ENCODE data around the gene LRTM2. TPM values are rescaled to one million over a fixed set of nuclear protein-coding genes. Genes with fewer than 3 reads are reported as not detected.

LRTM2 gene
- total RNA-seq, 2 donors from 2014 or later: not detected

DNA sequence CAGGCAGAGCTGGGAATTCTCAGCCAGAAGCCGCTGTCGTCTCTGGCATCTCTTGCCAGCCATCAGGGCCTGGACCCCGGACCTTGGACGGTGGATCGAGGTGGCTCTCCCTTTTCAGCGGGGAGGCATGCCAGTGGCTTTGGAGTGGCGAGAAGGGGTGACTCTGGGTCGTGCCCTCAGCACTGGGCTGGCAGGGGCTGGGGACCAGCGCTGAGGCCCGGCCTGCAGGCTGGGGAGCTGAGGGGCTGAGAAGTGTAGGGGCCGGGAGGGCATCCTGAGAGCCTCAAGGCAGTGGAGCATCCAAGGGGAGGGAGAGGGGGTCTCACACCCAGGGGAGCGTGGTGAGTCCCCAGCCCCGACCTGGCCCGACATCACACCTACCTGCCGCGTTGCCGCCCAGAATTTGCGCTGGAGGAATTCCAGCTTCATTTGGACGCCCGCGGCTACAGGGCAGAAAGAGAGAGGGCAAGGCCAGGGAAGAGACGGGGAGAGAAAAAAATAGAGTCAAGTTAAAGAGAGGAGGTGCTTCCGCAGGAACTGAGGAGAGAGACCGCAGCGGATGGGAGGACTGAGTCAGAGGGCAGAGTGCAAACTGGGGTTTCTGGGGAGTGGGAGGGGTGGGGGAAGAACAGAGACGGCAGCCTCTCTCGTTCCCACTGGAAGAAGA, 9.0 kb upstream of the LRTM2 start:
- intact Hi-C loops (cut with DNase I): no loop called here
- H3K36me3 ChIP-seq: no peaks in the 10 kb centered on the region
- H3K27ac ChIP-seq: no peak overlapping the region
- no peak for DNase-seq
- TF ChIP-seq, protein P1, sequence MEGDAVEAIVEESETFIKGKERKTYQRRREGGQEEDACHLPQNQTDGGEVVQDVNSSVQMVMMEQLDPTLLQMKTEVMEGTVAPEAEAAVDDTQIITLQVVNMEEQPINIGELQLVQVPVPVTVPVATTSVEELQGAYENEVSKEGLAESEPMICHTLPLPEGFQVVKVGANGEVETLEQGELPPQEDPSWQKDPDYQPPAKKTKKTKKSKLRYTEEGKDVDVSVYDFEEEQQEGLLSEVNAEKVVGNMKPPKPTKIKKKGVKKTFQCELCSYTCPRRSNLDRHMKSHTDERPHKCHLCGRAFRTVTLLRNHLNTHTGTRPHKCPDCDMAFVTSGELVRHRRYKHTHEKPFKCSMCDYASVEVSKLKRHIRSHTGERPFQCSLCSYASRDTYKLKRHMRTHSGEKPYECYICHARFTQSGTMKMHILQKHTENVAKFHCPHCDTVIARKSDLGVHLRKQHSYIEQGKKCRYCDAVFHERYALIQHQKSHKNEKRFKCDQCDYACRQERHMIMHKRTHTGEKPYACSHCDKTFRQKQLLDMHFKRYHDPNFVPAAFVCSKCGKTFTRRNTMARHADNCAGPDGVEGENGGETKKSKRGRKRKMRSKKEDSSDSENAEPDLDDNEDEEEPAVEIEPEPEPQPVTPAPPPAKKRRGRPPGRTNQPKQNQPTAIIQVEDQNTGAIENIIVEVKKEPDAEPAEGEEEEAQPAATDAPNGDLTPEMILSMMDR (IDR thresholded peaks at IDR 0.05): no peak
- no peak overlapping the region for H3K4me3 ChIP-seq
- H3K4me1 ChIP-seq: no peaks in the 10 kb centered on the region
- peak overlapping the region in 1 of 2 donors; percentile 8 for H3K9ac ChIP-seq (ENCODE audit: low read depth in 2 of 2, low read length in 2 of 2)
- H3K27me3 ChIP-seq: no peaks in the 10 kb centered on the region
- no peaks in the 10 kb centered on the region for H3K9me3 ChIP-seq

DNA sequence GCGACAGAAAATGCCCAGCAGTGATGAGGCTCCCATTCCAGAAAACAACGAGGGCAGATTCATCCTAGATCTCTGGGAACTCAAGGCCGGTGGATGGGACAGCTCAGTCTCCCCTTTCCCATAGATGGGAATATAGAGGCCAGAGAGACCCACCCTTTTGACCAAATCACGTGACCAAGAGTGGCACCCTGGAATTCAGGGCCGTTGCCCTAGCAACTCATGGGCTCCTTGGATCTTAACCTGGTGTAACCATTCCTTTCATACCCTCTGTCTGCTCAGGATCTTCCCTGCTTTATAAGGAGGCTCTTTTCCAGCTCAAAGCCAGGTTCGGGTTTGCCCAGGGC, 8.4 kb upstream of the LRTM2 start:
- no peak for DNase-seq
- Histone ChIP-seq H3K27me3 (no peaks in the 10 kb centered on the region), H3K4me3 (no peak overlapping the region), H3K9ac (ENCODE audit: low read depth in 2 of 2, low read length in 2 of 2) (no peak overlapping the region), H3K4me1 (no peaks in the 10 kb centered on the region), H3K27ac (peak overlapping the region; percentile 15), H3K9me3 (no peaks in the 10 kb centered on the region), H3K36me3 (no peaks in the 10 kb centered on the region)
- TF ChIP-seq, protein P1 (IDR thresholded peaks at IDR 0.05): no peak
- intact Hi-C loops (cut with DNase I): no loop called here

DNA sequence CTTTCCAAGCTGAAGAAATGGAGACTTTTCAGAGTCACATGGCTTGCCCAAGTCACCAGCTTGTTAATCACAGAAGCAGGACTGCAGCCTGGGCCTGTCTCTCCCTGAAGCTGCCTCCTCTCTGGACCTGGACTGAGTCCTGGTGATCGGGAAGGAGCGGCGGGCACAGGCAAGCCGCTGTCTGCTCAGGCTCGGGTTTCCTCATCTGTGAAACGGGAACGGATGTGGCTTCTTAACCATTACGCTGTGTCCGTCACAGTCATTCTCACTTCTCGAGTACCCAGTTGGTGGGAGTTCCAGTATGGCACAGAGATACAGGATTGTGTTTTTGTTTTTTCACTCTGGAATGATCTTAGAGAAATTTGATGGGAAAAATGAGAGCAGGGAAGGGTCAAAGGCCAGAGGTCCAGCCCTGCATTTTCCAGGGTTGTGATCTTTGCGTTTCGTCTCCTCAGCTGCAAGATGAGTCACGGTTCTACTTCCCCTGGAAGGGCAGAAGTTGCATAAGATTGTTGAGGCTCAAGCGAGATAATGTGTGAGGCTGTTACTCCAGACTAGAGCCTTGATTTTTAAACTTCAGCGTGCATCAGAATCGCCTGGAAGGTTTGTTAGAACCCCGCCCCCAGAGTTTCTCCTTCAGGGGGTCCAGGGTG, 7.6 kb upstream of the LRTM2 start:
- Histone ChIP-seq H3K36me3 (no peaks in the 10 kb centered on the region), H3K27ac (peak overlapping the region; percentile 15), H3K27me3 (no peaks in the 10 kb centered on the region), H3K9ac (ENCODE audit: low read depth in 2 of 2, low read length in 2 of 2) (no peak overlapping the region), H3K4me1 (no peaks in the 10 kb centered on the region), H3K4me3 (no peak overlapping the region), H3K9me3 (no peaks in the 10 kb centered on the region)
- TF ChIP-seq, protein P1 (IDR thresholded peaks at IDR 0.05): no peak
- intact Hi-C loops (cut with DNase I): no loop called here
- DNase-seq: no peak

DNA sequence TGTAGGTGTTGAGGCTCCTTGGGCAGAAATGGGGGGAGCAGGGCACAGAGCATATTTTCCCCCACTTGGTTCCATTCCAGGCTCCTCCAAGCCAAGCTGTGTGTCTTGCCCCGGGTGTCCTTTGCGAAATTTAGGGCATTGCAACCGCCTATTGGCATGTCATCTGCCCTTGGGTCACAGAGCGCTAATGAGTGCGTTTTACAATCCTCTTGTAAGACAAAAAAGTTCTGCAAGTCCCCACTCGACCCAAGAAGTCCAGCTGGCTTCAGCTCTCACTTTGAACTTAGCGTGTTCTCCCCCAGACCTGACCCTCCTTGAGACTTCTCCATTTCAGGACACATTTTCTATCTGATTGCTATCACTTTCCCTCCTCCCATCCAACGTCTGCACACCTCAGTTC, 6.1 kb upstream of the LRTM2 start:
- Histone ChIP-seq H3K4me3 (no peak overlapping the region), H3K27me3 (no peaks in the 10 kb centered on the region), H3K27ac (no peak overlapping the region), H3K9me3 (no peaks in the 10 kb centered on the region), H3K36me3 (no peaks in the 10 kb centered on the region), H3K4me1 (no peaks in the 10 kb centered on the region), H3K9ac (ENCODE audit: low read depth in 2 of 2, low read length in 2 of 2) (no peak overlapping the region)
- TF ChIP-seq, protein P1 (IDR thresholded peaks at IDR 0.05): no peak
- intact Hi-C loops (cut with DNase I): no loop called here
- DNase-seq: no peak

DNA sequence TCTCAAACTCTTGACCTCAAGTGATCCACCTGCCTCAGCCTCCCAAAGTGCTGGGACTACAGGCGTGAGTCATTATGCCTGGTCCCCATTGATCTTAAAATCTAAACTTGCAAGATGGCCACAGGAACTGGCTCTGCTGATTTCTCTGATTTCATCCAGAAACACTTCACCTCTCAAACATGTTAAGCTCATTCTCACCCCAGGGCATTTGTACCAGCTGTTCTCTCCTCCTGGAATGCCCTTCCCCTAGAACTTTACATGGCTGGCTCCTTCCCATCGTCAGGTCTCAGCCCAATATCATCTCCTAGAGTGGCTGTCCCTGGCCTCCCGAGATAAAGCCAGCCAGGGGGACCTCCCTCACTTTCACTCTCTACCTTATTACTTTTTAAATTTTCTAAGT, 5.3 kb upstream of the LRTM2 start:
- Histone ChIP-seq H3K4me3 (no peak overlapping the region), H3K9me3 (no peaks in the 10 kb centered on the region), H3K4me1 (no peaks in the 10 kb centered on the region), H3K36me3 (no peaks in the 10 kb centered on the region), H3K27me3 (peaks cover 7% of the 10 kb centered on the region), H3K9ac (ENCODE audit: low read depth in 2 of 2, low read length in 2 of 2) (no peak overlapping the region), H3K27ac (no peak overlapping the region)
- TF ChIP-seq, protein P1 (IDR thresholded peaks at IDR 0.05): no peak
- intact Hi-C loops (cut with DNase I): no loop called here
- DNase-seq: no peak

Measured in colonic mucosa (tissue), 4 donors.